Posterior cingulate gyrus (tissue), 11 donors: ENCODE measurements around the gene CLDND2.

Experiments used
- DNase-seq, 10 donors: peaks; one replicate each; pipeline versions ENCODE4 v3.0.0 to v3.0.0-alpha.2; 2020 to 2021; ENCODE audit warnings: mixed read lengths in 3 of 10
- intact Hi-C: fragments of 100-400 bp; cut with DNase I; formaldehyde crosslinking; loops from one replicate; pipeline ENCODE4 v1.15.1; 2023

CLDND2 gene

DNA sequence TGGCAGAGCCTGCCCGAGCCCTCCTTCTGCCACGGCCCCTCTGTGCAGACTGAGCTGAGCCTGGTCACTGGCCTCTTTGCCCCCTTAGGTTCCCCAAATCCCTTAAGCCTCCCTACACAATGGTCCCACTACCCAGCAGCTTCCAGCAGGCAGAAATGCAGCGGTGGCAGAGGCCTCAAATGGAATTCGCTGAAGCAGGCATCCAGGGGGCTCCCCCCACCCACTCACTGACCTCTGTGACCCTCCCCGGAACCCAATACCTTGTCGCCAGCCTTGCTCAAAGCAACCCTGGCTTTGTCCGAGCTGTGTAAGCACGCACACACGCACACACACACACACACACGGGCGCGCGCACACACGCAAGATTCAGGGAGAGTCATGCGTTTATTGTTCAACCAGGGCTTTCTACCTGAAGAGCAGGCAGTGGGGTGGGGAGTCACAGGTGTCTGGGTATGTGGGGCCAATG is 19.2 kb upstream of the CLDND2 start, which contains the start of gene LIM2:
Gene LIM2, minus strand, starts transcription at position 51 of the 466 bp plus-strand sequence. CDS start 531 bp downstream, outside the sequence.
- intact Hi-C loops: no loop called here
- peak in 2 of 10 donors; percentile 12 to 48 for DNase-seq

GRCh38 chr19:51386882-51387520 is 18.2 kb upstream of the CLDND2 start:
- DNase-seq: peak in 2 of 10 donors; percentile 56 to 76
- intact Hi-C loops: no loop called here

- intact Hi-C loops: no loop called here
Measured at GRCh38 chr19:51382004-51382403, 13.2 kb upstream of the CLDND2 start.

DNA sequence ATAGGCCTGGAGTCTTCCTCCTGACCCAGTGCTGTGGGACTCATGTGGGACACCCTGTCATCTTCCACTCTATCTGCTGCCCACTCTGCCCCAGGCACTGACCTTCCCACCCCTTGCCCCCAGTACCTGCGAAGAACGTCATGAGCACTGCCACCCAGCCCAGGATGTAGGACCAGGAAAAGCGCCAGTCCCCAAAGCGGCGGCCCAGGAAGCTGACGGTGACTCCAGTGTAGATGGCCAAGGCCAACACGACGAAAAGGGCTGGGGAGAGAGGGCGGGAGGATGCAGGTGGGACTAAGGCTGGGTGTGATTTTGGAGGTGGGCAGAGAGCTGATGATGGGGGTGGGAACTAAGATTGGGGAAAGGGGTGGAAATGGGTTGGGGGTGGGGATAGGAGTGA is 11.6 kb upstream of the CLDND2 start:
- intact Hi-C loops: no loop called here
- DNase-seq: peak in 3 of 10 donors; percentile 39 to 61 (median 58)

More at GRCh38 chr19:51382004-51382403, 13.2 kb upstream of the CLDND2 start:
- peak in 1 of 10 donors; percentile 32 for DNase-seq

- intact Hi-C loops: no loop called here
- no peak for DNase-seq
Measured at GRCh38 chr19:51377422-51377821, 8.6 kb upstream of the CLDND2 start.

GRCh38 chr19:51375504-51376221 is 6.9 kb upstream of the CLDND2 start:
- peak in 3 of 10 donors; percentile 17 to 37 (median 29) for DNase-seq
- intact Hi-C loops: no loop called here

GRCh38 chr19:51372649-51373504 is 4.1 kb upstream of the CLDND2 start, which contains the start of gene NKG7:
Gene NKG7 (minus strand): TSS chr19:51372654. CDS start chr19:51372535, 119 bp downstream.
- intact Hi-C loops: no loop called here
- DNase-seq: peak in 3 of 10 donors; percentile 10 to 42 (median 18)

DNA sequence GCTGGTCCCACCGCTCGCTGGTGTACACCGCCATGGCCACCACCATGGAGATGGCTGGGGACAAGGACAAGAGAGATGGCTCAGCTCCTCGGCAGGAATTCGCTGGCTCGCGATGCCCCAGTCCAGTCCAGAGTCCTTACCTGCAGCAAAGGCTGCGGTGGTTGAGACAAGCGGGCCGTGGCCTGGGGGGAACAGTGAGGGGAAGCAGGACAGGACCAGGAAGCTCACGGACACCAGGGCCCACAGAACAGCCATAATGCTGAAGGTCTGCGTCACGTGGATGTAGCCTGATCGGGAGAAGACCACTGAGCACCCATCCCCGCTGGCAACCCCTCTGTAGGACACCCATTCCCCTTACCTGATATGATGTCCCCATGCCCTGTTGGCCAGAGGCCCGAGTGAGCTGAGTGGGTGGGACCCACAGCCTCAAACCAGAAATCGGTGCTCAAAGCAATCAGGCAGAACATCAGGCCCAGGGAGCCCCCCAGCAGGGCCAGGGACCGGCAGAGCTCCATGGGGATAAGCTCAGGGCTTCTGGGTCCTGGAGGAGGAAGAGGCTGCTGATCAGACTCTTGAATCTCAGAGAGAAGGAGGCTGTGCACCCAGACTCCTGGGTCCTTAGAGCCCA is 3.3 kb upstream of the CLDND2 start:
- intact Hi-C loops: no loop called here
- DNase-seq: peak in 3 of 10 donors; percentile 59 to 69 (median 64)

DNA sequence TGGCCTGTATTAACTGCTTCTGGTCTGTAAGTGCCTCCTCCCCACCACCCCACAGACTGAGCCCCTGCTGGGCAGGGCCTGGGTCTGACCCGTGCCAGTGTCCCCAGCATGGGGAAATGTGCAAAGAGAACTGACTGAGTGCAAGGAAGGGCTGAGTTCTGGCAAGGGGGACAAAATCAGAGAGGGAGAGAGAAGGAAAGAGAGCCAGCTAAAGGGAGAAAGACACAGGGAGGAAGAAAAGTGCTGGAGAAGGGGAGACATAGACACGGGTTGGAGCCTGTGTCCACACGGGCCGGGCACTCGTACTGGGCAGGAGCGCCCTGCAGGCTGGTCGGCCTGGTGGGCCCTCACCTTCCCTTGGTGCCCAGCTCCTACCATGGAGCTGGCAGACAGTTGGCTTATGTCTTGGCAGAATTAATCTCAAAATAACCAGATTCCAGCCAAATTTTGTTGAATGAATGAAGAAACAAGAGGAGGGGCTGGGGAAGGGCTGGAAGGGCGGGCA is 2.4 kb upstream of the CLDND2 start:
- peak in 2 of 10 donors; percentile 49 to 67 for DNase-seq
- intact Hi-C loops: no loop called here

DNA sequence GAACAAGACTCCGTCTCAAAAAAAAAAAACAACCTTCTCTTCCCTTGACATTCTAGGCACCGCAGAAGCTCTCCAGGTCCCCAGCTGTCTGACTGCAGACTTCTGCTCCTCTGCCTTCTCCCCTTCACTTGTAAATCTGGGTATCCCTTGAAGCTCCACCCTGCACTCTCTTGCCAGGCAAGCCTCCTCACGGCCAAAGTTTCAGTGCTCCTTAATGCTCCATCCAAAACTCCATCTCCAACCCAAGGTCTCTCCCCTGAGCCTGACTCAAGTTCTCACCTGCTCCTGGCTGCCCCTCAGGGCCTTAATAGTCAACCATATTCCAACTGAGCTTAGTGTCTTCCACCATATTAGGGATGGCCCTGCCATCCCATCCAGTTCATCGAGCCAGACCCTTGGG is 1.4 kb upstream of the CLDND2 start:
- intact Hi-C loops: no loop called here
- DNase-seq: peak in 2 of 10 donors; percentile 9 to 39

GRCh38 chr19:51367565-51368365 is 1.0 kb downstream of the CLDND2 start:
- intact Hi-C loops: loop anchor here (2.0 kb wide), 1 partner anchor 29 kb away; no protein-coding TSS in a partner anchor
- DNase-seq: peak; percentile 96 to 100 (median 98)

DNA sequence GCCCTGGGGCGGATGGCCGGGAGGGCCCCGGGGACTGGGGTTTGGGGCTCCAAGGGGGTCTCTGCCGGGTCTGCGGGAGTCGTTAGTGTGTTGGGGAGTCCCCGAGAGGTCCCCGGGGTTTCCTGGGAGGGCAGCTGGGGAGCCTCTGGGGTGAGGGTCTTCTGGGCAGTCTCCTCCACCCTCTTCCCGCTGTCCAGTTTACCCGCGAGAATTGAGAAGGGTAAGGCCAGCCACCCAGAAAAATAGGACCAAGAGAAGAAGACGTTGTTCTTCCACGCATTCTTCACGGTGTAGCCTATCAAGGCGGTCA is 1.6 kb downstream of the CLDND2 start:
- no peak for DNase-seq
- intact Hi-C loops: loop anchor here (2.0 kb wide), 1 partner anchor 28 kb away; no protein-coding TSS in a partner anchor

DNA sequence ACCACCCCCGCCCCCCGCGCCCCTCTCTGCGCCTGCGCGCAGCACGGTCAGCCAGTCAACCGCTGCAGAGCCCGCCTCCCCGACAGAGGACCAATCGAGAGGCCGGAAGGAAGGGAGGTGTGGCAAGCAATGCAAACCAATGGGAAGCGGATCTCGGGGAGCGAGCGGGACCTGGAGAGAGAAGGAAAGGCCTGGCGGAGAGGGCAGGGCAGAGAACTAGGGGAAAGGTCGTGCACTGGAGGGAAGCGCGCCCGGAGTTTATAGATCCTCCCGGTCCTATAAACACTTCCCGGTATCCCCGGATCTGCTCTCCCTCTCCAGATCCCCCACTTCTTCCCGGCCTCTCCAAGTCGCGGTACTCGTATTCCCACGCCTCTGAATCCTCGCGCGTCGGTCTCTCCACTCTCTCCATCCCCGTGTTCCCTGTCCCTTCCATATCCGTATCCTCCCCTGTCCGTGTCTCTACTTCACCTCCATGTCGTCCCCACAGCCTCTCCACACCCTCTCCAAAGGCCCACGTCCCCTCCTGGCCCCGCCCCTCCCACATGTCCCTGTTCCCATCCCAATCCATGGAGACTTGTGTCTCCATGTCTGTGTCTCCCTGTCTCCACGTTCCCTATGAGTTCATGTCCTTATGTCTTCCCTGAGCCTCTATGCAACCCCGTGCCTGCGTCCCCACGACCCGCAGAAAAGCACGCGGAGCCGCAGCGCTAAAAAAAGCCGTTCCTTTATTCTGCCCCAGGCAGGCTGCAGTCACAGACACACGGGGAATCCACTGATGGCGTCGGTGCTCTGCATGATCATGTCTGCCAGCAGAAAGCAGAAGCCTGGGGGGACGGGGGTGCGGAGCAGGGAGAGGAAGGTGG is 2.2 kb downstream of the CLDND2 start:
- intact Hi-C loops: loop anchor here (1.0 to 2.0 kb wide), 2 partner anchors 28 kb away; no protein-coding TSS in a partner anchor
- peak; percentile 96 to 100 (median 98) for DNase-seq

- no peak for DNase-seq
- intact Hi-C loops: loop anchor here (1.0 to 2.0 kb wide), 2 partner anchors 27 to 28 kb away; no protein-coding TSS in a partner anchor
Measured at GRCh38 chr19:51365965-51366388, 2.8 kb downstream of the CLDND2 start, which contains the start of gene ETFB. Gene ETFB (minus strand): TSS chr19:51366388. CDS start chr19:51366326, 62 bp downstream.

- intact Hi-C loops: no loop called here
- DNase-seq: peak in 3 of 10 donors; percentile 20 to 74 (median 67)
Measured at GRCh38 chr19:51365211-51365964, 3.4 kb downstream of the CLDND2 start.

DNA sequence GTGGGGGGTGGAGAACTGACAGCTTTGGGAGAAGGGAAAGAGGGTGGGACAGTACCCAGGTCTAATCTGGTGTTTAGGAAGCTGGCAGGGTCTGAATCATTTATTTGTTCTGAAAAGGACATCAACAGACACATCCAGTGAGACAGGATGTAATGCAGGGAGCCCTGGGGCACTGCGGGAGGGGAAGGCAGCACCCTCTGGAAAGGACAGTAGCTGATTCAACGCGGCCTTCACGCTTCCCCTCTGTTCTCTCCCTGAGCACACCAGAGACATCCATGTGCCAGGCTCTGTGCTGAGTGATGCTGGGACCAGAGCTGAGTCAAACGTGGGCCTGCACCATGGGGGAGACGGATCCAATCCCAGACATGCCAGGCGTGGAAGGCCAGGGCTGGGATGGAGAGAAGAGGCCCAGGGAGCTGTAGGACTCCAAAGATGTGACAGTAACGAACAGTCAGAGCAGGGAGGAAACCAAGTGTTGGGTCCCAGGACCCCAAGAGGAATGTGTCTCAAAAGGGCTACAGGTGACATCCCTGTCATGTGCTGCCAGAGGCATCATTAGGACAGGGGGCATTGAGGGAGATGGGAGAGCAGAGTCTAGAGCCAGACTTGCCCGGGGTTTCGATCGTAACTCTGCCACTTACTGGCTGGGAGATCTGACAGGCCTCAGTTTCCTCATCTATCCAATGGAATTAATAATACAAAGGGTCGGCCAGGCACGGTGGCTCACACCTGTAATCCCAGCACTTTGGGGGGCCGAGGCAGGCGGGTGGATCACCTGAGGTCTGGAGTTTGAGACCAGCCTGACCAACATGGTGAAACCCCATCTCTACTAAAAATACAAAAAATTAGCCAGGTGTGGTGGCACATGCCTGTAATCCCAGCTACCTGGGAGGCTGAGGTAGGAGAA is 4.3 kb downstream of the CLDND2 start:
- peak in 5 of 10 donors; percentile 26 to 89 (median 53) for DNase-seq
- intact Hi-C loops: no loop called here
